Omental fat pad (tissue), 4 donors: ENCODE measurements around the gene MRGPRD. TPM values are rescaled to one million over a fixed set of nuclear protein-coding genes. Genes with fewer than 3 reads are reported as not detected.

Experiments used
- ATAC-seq: fragments of 150-250 bp; one replicate; pipeline ENCODE4 v1.9.1; 2016; ENCODE audit warnings: mild to moderate bottlenecking, moderate library complexity; ENCODE audit not compliant: low FRiP score
- DNase-seq: peaks from one replicate; pipeline ENCODE4 v3.0.0-alpha.2; 2019; ENCODE audit warnings: low spot score
- total RNA-seq, 4 donors: library from RNA; depleted of rRNA; stranded (reverse); fragments of >200 nt; gene quantifications; one replicate each; pipeline ENCODE4 v1.1.0, GENCODE V29; 2016
- TF ChIP-seq, protein P1 (sequence below), 3 donors: fragments of 450-650 bp; IDR thresholded peaks; one replicate each; pipeline ENCODE4 v1.5.1; 2016 to 2017; ENCODE audit warnings: antibody characterized with exemption in 3 of 3, mild to moderate bottlenecking in 3 of 3, moderate library complexity in 2 of 3

The MRGPRD gene
- total RNA-seq, 4 donors from 2014 or later = not detected

DNA sequence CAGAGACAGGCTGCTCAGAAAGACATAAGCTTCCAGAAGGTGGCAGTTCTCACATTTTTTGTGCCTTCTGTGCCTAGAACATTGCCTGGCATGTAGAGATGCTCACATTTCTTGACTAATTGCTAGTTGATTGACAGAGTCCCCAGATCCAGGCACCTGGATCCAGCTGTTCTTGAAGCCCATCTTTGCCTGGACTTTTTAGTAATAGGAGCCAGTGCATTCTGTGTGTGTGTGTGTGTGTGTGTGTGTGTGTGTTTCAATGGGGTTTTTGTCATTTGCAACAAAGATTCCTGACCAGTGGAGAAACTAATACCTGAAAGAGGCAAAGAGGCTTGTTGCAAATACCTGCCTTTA, 17.2 kb upstream of the MRGPRD start:
- DNase-seq = peak; percentile 12
- TF ChIP-seq, protein P1, sequence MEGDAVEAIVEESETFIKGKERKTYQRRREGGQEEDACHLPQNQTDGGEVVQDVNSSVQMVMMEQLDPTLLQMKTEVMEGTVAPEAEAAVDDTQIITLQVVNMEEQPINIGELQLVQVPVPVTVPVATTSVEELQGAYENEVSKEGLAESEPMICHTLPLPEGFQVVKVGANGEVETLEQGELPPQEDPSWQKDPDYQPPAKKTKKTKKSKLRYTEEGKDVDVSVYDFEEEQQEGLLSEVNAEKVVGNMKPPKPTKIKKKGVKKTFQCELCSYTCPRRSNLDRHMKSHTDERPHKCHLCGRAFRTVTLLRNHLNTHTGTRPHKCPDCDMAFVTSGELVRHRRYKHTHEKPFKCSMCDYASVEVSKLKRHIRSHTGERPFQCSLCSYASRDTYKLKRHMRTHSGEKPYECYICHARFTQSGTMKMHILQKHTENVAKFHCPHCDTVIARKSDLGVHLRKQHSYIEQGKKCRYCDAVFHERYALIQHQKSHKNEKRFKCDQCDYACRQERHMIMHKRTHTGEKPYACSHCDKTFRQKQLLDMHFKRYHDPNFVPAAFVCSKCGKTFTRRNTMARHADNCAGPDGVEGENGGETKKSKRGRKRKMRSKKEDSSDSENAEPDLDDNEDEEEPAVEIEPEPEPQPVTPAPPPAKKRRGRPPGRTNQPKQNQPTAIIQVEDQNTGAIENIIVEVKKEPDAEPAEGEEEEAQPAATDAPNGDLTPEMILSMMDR (IDR thresholded peaks at IDR 0.05) = no peak
- ATAC-seq = no peak

DNA sequence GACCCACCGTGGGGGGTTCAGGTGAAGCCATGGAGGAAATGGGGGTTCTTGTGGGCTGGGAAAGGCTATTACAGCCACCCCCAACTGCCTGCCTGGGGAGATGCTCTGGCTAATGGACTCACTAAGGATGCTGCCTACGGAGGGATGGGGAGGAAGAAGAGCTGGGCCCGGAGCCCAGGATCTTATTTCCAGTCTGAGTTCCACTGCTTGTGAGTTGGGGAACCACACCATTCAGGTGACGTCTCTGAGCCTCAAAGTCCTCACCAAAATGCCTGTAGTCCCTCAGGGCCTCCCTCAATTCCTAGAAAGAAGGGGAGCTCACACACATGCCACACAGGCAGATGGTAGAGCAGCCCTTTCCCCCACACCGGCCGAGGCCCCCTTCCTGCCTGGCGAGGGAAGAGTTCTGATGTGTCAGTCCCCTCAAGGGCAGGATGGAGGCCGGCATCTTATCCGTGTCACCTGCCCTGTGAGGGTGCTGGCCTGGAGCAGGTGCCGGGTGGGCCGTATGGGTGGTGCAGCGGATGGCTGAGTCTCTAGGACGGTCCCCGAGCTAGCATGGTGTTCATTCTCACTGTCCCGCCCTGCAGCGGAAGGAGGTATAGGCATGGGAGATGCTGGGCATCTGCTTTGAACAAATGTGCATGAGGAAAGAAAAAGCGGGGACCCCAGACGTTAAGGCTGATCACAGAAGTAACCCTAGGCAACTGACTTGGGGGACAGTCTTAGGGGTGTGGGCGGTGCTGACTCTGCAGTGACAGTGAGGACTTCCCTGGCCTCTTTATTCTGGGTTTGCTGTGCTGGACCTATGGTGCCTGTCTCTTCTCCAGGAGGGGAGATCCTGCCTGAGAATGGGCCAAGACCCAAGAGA, 16.6 kb upstream of the MRGPRD start:
- TF ChIP-seq, protein P1 (IDR thresholded peaks at IDR 0.05) = no peak
- ATAC-seq (no peak), DNase-seq (no peak)

DNA sequence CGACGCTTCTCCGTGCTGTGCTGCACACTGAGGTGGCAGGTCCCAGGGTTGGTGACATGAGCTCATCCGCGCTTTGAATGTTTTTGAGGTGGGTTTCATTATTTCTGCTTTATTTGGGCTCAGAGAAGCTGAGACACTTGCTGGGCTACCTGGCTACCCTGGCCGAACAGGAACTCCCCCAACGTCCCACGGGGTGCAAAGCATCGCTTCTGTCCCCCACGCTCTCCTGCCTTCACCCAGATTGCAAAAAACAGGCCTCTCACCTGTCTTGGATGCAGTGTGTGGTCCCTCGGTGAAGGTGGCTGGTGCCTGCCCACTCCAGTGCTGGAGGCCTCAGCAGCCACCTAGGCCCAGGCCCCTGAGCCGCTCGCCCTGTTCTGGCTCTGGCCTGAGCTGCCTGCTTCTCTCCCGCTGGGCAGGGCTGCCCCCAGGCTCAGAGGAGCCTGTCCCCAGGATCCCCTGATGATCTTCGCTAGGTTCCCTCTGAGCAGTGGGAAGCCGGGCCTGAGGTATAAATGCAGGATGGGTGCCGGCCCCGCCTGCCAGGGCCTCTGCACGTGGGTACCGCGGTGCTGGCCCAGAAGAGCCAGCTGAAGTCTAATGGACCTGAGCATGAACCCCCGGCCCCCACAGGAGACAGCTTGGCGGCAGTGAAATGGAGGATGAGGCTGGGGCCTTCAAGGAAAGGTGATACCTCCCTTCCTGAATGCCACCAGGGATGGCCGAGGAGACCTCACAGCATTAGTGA, 15.8 kb upstream of the MRGPRD start:
- DNase-seq (no peak), ATAC-seq (no peak)
- TF ChIP-seq, protein P1 (IDR thresholded peaks at IDR 0.05) = no peak

DNA sequence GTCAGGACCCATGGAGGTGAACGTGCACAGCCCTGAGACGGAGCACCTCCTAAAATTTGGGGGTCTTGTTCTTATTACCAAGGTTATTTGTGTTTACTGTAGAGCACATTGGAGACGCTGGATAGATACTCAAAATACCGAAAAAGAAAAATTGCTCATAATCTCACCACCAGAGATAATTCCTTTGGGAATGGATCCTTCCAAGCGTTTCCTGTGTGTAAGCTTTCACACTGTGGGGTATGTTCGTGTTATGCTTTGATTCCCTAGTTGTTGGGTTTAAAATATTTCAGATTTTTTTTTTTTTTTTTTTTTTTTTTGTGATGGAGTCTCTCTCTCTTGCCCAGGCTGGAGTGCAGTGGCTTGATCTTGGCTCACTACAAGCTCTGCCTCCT, 14.1 kb upstream of the MRGPRD start:
- TF ChIP-seq, protein P1 (IDR thresholded peaks at IDR 0.05) = no peak
- ATAC-seq (no peak), DNase-seq (no peak)

DNA sequence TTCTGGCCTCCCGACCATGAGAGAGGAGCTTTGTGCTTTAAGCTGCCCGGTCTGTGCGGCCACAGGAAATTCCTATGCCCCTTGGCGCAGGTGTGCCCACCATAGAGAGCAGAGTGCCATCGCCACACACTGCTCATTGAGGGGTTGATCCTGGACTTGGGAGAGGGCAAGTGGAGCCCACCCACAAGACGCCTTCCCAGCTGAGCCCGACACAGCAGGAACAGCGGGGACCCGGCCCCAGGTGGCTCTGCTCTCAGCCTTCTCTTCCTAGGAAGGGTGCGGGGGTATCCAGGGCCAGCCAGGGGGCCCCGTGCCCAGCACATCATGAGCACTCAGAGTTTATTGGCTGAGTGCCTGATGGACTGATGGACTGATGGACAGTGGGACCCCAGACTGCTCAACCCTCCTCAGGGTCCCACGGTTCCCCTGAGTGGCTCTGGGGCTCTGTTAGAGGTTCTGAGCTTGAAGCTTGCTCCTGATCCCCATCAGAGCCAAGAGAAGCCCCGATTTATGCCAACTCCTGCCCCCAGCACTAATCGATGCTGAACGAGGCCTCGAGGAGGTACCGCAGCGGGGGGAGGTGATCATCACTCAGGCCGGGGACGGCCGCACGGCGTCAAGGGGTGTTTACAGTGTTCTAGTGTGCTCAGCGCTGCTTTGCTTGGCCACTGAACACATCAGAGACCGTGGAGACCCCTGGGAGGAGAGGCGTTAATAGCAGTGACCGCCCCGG, 13.5 kb upstream of the MRGPRD start:
- ATAC-seq = no peak
- TF ChIP-seq, protein P1 (IDR thresholded peaks at IDR 0.05) = no peak
- no peak for DNase-seq

DNA sequence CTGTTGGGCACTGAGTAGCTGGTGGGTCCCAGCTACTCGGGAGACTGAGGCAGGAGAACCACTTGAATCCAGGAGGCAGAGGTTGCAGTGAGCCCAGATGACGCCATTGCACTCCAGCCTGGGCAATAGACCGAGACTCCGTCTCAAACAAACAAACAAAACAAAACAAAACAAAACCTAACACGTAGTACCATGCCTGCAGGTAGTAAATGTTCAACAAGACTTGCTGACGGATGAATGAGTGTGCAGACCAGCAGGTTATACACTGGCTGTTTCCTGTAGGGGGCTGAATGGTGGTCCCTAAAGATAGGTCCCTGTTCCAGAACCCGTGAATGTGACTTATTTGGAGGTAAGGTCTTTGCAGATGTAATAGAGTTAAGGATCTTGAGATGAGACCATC, 12.8 kb upstream of the MRGPRD start:
- no peak for ATAC-seq
- DNase-seq = no peak
- TF ChIP-seq, protein P1 (IDR thresholded peaks at IDR 0.05) = no peak
